ENCODE data around the gene RHO. TPM values are rescaled to one million over a fixed set of nuclear protein-coding genes. Genes with fewer than 3 reads are reported as not detected.

The RHO gene
- total RNA-seq, 1 experiment from 2014 or later, result not detected

DNA sequence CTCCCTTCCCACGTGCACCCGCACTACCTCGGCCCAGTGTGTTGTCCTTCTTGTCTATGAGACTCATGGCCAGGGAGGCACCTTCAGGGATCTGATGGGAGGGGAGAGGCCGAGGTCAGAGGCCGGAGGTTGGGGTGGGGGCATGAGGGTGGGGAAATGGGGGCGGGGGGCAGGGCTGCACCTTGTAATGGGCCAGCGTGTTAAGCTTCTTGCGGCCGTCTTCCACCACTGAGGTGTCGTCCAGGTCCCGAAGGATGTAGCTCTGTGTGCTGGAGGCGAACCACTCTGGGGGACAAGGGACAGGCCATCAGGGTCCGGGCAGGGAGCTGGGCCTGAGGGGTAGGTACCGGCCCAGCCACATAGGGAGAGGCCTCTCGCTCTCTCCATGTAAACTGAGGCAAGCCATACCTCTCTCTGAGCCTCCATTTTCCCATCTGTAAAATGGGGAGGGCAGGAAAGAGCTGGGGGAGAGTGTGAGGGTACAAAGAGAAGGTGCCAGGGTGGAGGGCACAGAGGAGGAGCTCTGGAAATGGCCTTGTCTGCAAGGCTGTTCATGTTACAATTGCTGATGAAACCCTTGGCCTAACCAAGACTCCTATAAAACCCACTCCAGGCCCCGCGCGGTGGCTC, 33.3 kb downstream of the RHO start (continued):
- TF ChIP-seq GABPB1 (CRISPR knock-in tag; IDR thresholded peaks at IDR 0.05) (no peak), ATF2 (CRISPR knock-in tag; IDR thresholded peaks at IDR 0.05; ENCODE audit: borderline replicate concordance, low read depth) (no peak)

- no peaks in the 10 kb centered on the region for H3K27me3 Mint-ChIP-seq (ENCODE audit: low read depth)
- TF ChIP-seq TCF7 (CRISPR knock-in tag; IDR thresholded peaks at IDR 0.05; ENCODE audit: low read depth) (no peak), GRHL2 (CRISPR knock-in tag; IDR thresholded peaks at IDR 0.05; ENCODE audit: insufficient replicate concordance, severe bottlenecking) (no peak), TP53 (CRISPR knock-in tag; IDR thresholded peaks at IDR 0.05) (no peak), ZNF532 (CRISPR knock-in tag; IDR thresholded peaks at IDR 0.05; ENCODE audit: borderline replicate concordance) (no peak), MXD4 (CRISPR knock-in tag; IDR thresholded peaks at IDR 0.05; ENCODE audit: borderline replicate concordance) (no peak), FOXP1 (CRISPR knock-in tag; IDR thresholded peaks at IDR 0.05; ENCODE audit: borderline replicate concordance) (no peak), SMAD3 (CRISPR knock-in tag; IDR thresholded peaks at IDR 0.05; ENCODE audit: borderline replicate concordance) (no peak)
- TF ChIP-seq, protein P1, sequence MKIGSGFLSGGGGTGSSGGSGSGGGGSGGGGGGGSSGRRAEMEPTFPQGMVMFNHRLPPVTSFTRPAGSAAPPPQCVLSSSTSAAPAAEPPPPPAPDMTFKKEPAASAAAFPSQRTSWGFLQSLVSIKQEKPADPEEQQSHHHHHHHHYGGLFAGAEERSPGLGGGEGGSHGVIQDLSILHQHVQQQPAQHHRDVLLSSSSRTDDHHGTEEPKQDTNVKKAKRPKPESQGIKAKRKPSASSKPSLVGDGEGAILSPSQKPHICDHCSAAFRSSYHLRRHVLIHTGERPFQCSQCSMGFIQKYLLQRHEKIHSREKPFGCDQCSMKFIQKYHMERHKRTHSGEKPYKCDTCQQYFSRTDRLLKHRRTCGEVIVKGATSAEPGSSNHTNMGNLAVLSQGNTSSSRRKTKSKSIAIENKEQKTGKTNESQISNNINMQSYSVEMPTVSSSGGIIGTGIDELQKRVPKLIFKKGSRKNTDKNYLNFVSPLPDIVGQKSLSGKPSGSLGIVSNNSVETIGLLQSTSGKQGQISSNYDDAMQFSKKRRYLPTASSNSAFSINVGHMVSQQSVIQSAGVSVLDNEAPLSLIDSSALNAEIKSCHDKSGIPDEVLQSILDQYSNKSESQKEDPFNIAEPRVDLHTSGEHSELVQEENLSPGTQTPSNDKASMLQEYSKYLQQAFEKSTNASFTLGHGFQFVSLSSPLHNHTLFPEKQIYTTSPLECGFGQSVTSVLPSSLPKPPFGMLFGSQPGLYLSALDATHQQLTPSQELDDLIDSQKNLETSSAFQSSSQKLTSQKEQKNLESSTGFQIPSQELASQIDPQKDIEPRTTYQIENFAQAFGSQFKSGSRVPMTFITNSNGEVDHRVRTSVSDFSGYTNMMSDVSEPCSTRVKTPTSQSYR (CRISPR knock-in tag; IDR thresholded peaks at IDR 0.05), result no peak
- TF ChIP-seq, protein P2, sequence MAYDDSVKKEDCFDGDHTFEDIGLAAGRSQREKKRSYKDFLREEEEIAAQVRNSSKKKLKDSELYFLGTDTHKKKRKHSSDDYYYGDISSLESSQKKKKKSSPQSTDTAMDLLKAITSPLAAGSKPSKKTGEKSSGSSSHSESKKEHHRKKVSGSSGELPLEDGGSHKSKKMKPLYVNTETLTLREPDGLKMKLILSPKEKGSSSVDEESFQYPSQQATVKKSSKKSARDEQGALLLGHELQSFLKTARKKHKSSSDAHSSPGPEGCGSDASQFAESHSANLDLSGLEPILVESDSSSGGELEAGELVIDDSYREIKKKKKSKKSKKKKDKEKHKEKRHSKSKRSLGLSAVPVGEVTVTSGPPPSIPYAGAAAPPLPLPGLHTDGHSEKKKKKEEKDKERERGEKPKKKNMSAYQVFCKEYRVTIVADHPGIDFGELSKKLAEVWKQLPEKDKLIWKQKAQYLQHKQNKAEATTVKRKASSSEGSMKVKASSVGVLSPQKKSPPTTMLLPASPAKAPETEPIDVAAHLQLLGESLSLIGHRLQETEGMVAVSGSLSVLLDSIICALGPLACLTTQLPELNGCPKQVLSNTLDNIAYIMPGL (CRISPR knock-in tag; IDR thresholded peaks at IDR 0.05), result no peak
- TF ChIP-seq, protein P3, sequence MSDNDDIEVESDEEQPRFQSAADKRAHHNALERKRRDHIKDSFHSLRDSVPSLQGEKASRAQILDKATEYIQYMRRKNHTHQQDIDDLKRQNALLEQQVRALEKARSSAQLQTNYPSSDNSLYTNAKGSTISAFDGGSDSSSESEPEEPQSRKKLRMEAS (CRISPR knock-in tag; IDR thresholded peaks at IDR 0.05), result no peak
- H3K4me1 Mint-ChIP-seq, result peaks cover 14% of the 10 kb centered on the region
- H3K4me3 Mint-ChIP-seq, result no peak overlapping the region
- POLR2A ChIA-PET, result no interaction called here
- H3K36me3 Mint-ChIP-seq, result peaks cover 3% of the 10 kb centered on the region; the same call in 1 of the 2 replicates
- CTCF ChIA-PET, result interaction anchor here (0.6 to 1.1 kb wide), 2 partner anchors 41 to 163 kb away, joined by 3 read pairs; no protein-coding TSS in a partner anchor
- no peak overlapping the region for H3K27ac Mint-ChIP-seq
- H3K9me3 Mint-ChIP-seq, result no peaks in the 10 kb centered on the region
- DNase-seq (ENCODE audit: low spot score), result no peak
- ATAC-seq, result no peak
Measured at GRCh38 chr3:129562803-129563202, 34.4 kb downstream of the RHO start.

Measured in WTC11 (cell line).